ENCODE results near the gene TRIM23.

The TRIM23 gene

DNA sequence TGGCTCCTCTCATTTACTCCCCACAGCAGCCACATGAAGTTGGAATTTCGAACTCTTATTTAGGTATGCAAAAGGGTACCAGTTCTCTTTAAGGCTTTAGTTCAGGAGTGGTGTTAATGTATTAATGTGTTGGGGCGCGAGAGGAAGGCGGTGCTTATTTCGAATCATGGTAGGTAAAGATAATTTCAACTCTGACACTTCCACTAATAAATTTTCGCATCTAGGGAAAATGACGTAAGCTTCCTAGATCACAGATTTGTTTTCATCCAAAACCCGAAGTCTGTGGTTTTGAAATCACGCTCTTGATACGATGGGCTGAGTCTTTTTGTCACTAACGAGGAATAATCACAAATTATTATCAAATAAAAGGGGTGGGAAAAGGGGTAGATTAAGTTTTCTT lies 60.4 kb downstream of the TRIM23 start:
- H3K27ac ChIP-seq (ENCODE audit: low read length): no peak overlapping the region
- no peaks in the 10 kb centered on the region for H3K27me3 ChIP-seq (ENCODE audit: insufficient read depth, low read length)
- H3K4me3 ChIP-seq (ENCODE audit: low read length): peak overlapping the region; percentile 95
- no peaks in the 10 kb centered on the region for H3K9me3 ChIP-seq (ENCODE audit: insufficient read depth, low read depth, low read length)
- peaks cover 6% of the 10 kb centered on the region; the same call in 1 of the 2 replicates for H3K4me1 ChIP-seq (ENCODE audit: insufficient read depth, low read length)
- H3K9ac ChIP-seq (ENCODE audit: low read depth, low read length): peak overlapping the region; percentile 93
- peaks cover 20% of the 10 kb centered on the region for H3K36me3 ChIP-seq (ENCODE audit: insufficient read depth, low read depth, low read length)

DNA sequence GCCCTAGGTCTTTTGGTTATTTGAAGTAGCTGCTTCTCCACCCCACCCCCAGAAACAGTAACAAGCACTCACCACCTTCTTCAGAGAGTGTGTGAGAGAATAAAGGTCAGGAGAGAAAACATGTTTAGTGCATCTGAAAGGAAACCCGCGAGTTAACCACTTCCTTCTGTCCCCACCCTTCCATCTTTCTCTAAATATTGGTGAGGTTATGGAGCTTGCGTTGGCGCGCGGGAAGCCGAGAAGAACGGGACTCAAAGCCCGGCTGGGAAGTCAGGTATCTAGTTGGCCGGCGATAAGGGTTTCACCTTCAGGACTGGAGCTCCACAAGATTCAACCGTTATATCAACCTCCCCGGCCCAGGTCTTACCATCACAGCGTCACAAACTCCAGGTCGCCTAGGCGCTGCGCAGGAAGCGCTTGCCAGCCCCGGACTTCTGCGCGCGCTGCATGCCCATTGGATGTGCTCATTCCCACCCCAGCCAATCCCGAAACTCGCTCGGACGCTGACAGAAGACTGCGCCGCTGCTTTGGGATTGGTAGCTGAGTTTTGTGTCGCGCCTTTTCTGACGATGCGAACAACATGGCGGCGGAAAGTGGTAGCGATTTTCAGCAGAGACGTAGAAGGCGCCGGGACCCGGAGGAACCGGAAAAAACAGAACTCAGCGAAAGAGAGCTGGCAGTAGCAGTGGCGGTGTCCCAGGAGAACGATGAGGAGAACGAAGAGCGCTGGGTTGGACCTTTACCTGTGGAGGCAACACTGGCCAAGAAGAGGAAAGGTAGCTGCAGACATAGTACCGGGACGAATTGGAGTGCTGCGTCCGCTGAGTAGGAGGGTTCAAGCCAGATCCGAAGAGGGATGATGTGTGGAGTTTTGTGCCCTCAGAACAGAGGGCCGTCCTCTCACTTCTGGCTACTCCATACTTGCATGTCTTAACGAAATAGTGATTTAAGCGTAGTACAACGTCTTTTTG lies 61.1 kb downstream of the TRIM23 start, which contains the start of the genes CENPK and PPWD1:
TSS of gene CENPK (minus strand) at position 438 of the 971 bp plus-strand sequence. CDS start 8,261 bp downstream, outside the sequence.
TSS of gene PPWD1 (plus strand) at position 566 of the 971 bp plus-strand sequence. CDS start at position 581, 15 bp downstream.
- Histone ChIP-seq H3K4me3 (ENCODE audit: low read length) (peak within 1 kb of the TSS; percentile 95), H3K36me3 (ENCODE audit: insufficient read depth, low read depth, low read length) (peaks cover 26% of the 10 kb centered on the region), H3K27ac (ENCODE audit: low read length) (peak within 1 kb of the TSS; percentile 68), H3K9me3 (ENCODE audit: insufficient read depth, low read depth, low read length) (no peaks in the 10 kb centered on the region), H3K27me3 (ENCODE audit: insufficient read depth, low read length) (no peaks in the 10 kb centered on the region), H3K4me1 (ENCODE audit: insufficient read depth, low read length) (peaks cover 6% of the 10 kb centered on the region; the same call in 1 of the 2 replicates), H3K9ac (ENCODE audit: low read depth, low read length) (peak within 1 kb of the TSS; percentile 97)

DNA sequence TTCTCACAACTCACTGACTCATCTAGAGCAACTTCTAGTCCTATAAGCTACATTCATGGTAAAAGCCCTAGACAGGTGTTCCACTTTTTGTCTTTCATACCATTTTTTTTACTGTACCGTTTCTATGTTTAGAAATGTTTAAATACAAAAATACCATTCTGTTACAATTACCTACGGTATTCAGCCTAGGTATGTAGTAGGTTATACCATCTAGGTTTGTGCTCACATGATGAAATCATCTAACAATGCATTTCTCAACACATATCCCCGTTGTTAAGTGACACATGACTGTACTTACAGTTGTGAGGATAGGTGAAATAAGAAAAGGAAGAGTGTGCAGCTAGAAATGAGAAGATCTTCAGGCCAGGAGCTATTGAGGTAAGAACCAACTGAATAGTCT lies 67.4 kb downstream of the TRIM23 start:
- no peak overlapping the region for H3K27ac ChIP-seq (ENCODE audit: low read length)
- H3K4me1 ChIP-seq (ENCODE audit: insufficient read depth, low read length): 0 out of 2 replicates have a peak, but pooled peaks cover under 1% of the 10 kb centered on the region
- H3K9me3 ChIP-seq (ENCODE audit: insufficient read depth, low read depth, low read length): no peaks in the 10 kb centered on the region
- H3K9ac ChIP-seq (ENCODE audit: low read depth, low read length): no peak overlapping the region
- no peaks in the 10 kb centered on the region for H3K27me3 ChIP-seq (ENCODE audit: insufficient read depth, low read length)
- H3K36me3 ChIP-seq (ENCODE audit: insufficient read depth, low read depth, low read length): peaks cover 67% of the 10 kb centered on the region
- no peak overlapping the region for H3K4me3 ChIP-seq (ENCODE audit: low read length)

DNA sequence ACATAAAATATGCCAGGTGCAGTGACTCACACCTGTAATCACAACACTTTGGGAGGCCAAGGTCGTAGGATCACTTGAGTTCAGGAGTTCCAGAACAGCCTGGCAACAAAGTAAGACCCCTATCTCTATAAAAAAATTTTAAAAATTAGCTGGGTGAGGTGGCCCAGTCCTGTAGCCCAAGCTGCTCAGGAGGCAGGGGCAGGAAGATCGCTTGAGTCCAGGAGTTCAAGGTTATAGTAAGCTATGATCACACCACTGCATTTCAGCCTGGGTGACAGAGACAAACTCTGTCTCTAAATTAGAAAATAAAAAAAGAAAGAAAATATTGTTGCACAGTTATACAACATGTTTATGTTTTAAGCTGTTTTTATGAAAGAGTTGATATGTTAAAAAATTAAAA lies 68.0 kb downstream of the TRIM23 start:
- Histone ChIP-seq H3K27ac (ENCODE audit: low read length) (no peak overlapping the region), H3K27me3 (ENCODE audit: insufficient read depth, low read length) (no peaks in the 10 kb centered on the region), H3K4me3 (ENCODE audit: low read length) (no peak overlapping the region), H3K9ac (ENCODE audit: low read depth, low read length) (no peak overlapping the region), H3K9me3 (ENCODE audit: insufficient read depth, low read depth, low read length) (no peaks in the 10 kb centered on the region), H3K4me1 (ENCODE audit: insufficient read depth, low read length) (no peaks in the 10 kb centered on the region), H3K36me3 (ENCODE audit: insufficient read depth, low read depth, low read length) (peaks cover 67% of the 10 kb centered on the region)

DNA sequence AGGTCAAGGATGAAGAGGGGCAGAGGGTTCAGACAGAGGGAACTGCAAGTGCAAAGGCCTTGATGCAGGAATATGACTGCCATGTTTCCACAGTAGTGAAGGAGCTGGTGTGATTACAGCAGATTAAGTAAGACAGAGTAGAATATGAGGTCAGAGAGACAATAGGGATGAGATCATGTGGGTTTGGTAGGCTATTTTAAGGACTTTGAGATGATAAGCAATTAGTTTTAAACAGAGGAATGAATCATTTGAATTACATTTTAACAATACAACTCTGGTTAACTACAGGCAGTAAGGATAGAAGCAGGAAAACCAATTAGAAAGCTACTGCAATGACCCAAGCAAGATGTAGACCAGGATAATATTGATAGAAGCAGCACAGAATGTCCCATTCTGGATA lies 68.8 kb downstream of the TRIM23 start:
- Histone ChIP-seq H3K9me3 (ENCODE audit: insufficient read depth, low read depth, low read length) (no peaks in the 10 kb centered on the region), H3K27me3 (ENCODE audit: insufficient read depth, low read length) (no peaks in the 10 kb centered on the region), H3K4me3 (ENCODE audit: low read length) (no peak overlapping the region), H3K4me1 (ENCODE audit: insufficient read depth, low read length) (no peaks in the 10 kb centered on the region), H3K36me3 (ENCODE audit: insufficient read depth, low read depth, low read length) (peaks cover 70% of the 10 kb centered on the region), H3K27ac (ENCODE audit: low read length) (no peak overlapping the region), H3K9ac (ENCODE audit: low read depth, low read length) (no peak overlapping the region)

DNA sequence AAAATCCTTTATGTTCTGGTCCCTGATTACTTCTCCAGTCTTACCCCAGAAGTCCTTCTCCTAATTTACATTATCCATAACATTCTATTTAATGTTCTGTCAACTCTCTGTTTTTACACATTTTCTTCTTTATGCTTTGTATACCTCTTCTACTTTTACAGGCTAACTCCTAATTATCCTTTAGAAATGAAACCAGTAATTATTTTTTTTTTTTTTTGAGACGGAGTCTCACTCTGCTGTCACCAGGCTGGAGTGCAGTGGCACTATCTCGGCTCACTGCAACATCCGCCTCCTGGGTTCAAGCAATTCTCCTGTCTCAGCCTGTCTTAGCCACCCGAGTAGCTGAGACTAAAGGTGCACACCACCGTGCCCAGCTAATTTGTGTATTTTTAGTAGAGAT lies 70.2 kb downstream of the TRIM23 start:
- no peak overlapping the region for H3K9ac ChIP-seq (ENCODE audit: low read depth, low read length)
- H3K36me3 ChIP-seq (ENCODE audit: insufficient read depth, low read depth, low read length): peaks cover 81% of the 10 kb centered on the region

DNA sequence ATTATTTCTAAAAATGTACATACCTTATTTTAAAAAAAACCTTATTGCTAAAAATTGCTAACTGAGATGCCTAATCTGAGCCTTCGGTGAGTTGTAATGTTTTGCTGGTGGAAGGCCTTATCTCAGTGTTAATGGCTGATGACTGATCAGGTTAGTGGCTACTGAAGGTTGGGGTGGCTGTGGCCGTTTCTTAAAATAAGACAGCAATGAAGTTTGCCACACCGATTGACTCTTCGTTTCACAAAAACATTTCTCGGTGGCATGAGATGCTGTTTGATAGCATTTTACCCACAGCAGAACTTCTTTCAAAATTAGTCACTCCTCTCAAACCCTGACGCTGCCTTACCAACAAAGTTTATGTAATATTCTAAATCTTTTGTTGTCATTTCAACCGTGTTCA lies 75.9 kb downstream of the TRIM23 start:
- no peaks in the 10 kb centered on the region for H3K9me3 ChIP-seq (ENCODE audit: insufficient read depth, low read depth, low read length)
- H3K4me3 ChIP-seq (ENCODE audit: low read length): no peak overlapping the region
- peaks cover 85% of the 10 kb centered on the region for H3K36me3 ChIP-seq (ENCODE audit: insufficient read depth, low read depth, low read length)
- H3K4me1 ChIP-seq (ENCODE audit: insufficient read depth, low read length): no peaks in the 10 kb centered on the region
- no peaks in the 10 kb centered on the region for H3K27me3 ChIP-seq (ENCODE audit: insufficient read depth, low read length)
- no peak overlapping the region for H3K9ac ChIP-seq (ENCODE audit: low read depth, low read length)
- no peak overlapping the region for H3K27ac ChIP-seq (ENCODE audit: low read length)

More for the DNA sequence above, 70.2 kb downstream of the TRIM23 start:
- no peak overlapping the region for H3K27ac ChIP-seq (ENCODE audit: low read length)
- H3K4me3 ChIP-seq (ENCODE audit: low read length): no peak overlapping the region
- no peaks in the 10 kb centered on the region for H3K4me1 ChIP-seq (ENCODE audit: insufficient read depth, low read length)
- no peaks in the 10 kb centered on the region for H3K27me3 ChIP-seq (ENCODE audit: insufficient read depth, low read length)
- H3K9me3 ChIP-seq (ENCODE audit: insufficient read depth, low read depth, low read length): no peaks in the 10 kb centered on the region

DNA sequence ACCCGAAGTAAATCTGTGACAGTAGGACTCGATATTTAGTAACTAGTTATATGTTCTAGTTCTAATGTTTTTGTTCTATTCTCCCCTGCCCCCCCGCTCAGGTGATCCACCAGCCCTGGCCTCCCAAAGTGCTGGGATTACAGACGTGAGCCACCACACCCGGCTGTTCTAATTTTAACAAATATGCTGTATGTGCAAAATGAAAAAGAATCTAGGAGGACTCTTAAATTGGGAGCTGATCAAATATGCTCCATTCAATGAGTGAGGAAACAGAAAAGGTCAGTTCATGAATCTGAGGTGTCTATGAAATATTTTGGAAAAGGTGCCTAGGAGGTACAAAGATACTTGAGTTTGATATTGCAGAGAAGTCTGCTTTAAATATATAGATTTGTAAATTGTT lies 78.0 kb downstream of the TRIM23 start:
- peaks cover 93% of the 10 kb centered on the region for H3K36me3 ChIP-seq (ENCODE audit: insufficient read depth, low read depth, low read length)
- H3K4me1 ChIP-seq (ENCODE audit: insufficient read depth, low read length): no peaks in the 10 kb centered on the region
- no peak overlapping the region for H3K27ac ChIP-seq (ENCODE audit: low read length)
- no peak overlapping the region for H3K4me3 ChIP-seq (ENCODE audit: low read length)
- H3K9ac ChIP-seq (ENCODE audit: low read depth, low read length): no peak overlapping the region
- H3K27me3 ChIP-seq (ENCODE audit: insufficient read depth, low read length): no peaks in the 10 kb centered on the region
- H3K9me3 ChIP-seq (ENCODE audit: insufficient read depth, low read depth, low read length): no peaks in the 10 kb centered on the region

DNA sequence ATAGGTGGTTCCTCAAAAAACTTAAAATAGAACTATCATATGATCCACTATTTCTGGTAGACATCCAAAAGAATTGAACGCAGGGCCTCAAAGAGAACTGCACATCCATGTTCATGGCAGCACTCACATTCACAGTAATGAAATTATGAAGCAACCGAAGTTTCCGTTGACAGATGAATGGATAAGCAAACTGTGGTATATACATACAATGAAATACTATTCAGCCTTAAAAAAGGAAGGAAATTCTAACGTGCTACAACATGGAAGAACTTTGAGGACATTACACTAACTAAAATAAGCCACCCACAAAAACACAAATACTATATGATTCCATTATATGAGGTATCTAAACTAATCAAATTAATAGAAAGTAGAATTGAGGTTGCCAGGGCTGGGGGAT lies 79.7 kb downstream of the TRIM23 start:
- no peak overlapping the region for H3K9ac ChIP-seq (ENCODE audit: low read depth, low read length)
- H3K9me3 ChIP-seq (ENCODE audit: insufficient read depth, low read depth, low read length): no peaks in the 10 kb centered on the region
- no peak overlapping the region for H3K4me3 ChIP-seq (ENCODE audit: low read length)
- H3K36me3 ChIP-seq (ENCODE audit: insufficient read depth, low read depth, low read length): peaks cover 83% of the 10 kb centered on the region
- no peaks in the 10 kb centered on the region for H3K4me1 ChIP-seq (ENCODE audit: insufficient read depth, low read length)
- no peak overlapping the region for H3K27ac ChIP-seq (ENCODE audit: low read length)
- no peaks in the 10 kb centered on the region for H3K27me3 ChIP-seq (ENCODE audit: insufficient read depth, low read length)

DNA sequence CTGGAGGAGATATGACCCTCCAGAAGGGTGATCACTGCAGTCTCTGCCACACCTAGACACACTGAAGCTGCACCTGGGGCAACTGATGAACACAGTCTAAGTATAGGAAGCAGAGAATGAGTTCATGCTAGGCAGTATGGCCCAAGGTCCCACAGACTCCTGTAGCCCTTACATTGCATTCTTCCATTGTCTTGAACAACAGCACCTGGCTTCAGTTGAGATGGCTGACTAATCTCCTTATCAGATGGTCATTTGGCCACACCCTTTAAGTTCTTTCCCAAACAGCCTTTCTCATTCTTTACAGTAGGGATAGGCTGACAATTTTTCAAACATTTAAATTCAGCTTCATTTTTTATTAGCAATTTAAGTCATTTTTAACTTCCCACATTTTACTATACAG lies 84.3 kb downstream of the TRIM23 start:
- no peaks in the 10 kb centered on the region for H3K4me1 ChIP-seq (ENCODE audit: insufficient read depth, low read length)
- no peak overlapping the region for H3K9ac ChIP-seq (ENCODE audit: low read depth, low read length)
- H3K27me3 ChIP-seq (ENCODE audit: insufficient read depth, low read length): no peaks in the 10 kb centered on the region
- H3K36me3 ChIP-seq (ENCODE audit: insufficient read depth, low read depth, low read length): peaks cover 66% of the 10 kb centered on the region
- H3K4me3 ChIP-seq (ENCODE audit: low read length): no peak overlapping the region
- H3K9me3 ChIP-seq (ENCODE audit: insufficient read depth, low read depth, low read length): no peaks in the 10 kb centered on the region
- no peak overlapping the region for H3K27ac ChIP-seq (ENCODE audit: low read length)

Data from iPS-20b (cell line).